IMR-90 (cell line): ENCODE data around the gene PIPOX. TPM values are rescaled to one million over a fixed set of nuclear protein-coding genes. Genes with fewer than 3 reads are reported as not detected.

Experiments used
- ATAC-seq: fragments of 200-7000 bp; cut with Tn5 transposase; 2 replicates; pipeline ENCODE4 v1.9.1; 2020; ENCODE audit warnings: low read depth, mild to moderate bottlenecking, moderate library complexity
- BruUV-seq: library from RNA; stranded (reverse); fragments of 400-500 nt; replicated peaks from 2 replicates; lab custom pipeline; 2021; lab: Mats Ljungman, UMichigan
- CTCF ChIA-PET: fragments of 300-600 bp; formaldehyde crosslinking; extraction: SDS; loops from one replicate; lab custom pipeline; 2021; ENCODE audit warnings: antibody characterized with exemption; lab: Yijun Ruan, JAX
- POLR2A ChIA-PET: fragments of 300-600 bp; sonication (Branson Sonifier 250); formaldehyde crosslinking; loops from one replicate; lab custom pipeline; 2022; ENCODE audit warnings: antibody characterized with exemption; ENCODE audit not compliant: unreplicated experiment; lab: Charles Lee
- DNase-seq: peaks from one replicate; pipeline ENCODE4 v3.0.0; 2013
- H2AFZ ChIP-seq: replicated peaks from 2 replicates; pipeline ENCODE3; 2013; ENCODE audit warnings: low read length, mild to moderate bottlenecking; ENCODE audit not compliant: poor library complexity
- H2AK5ac ChIP-seq: 2 replicates; pipeline ENCODE4 v1.6.1; 2013; ENCODE audit warnings: low read depth, low read length, inconsistent platforms
- H2AK9ac ChIP-seq: replicated peaks from 2 replicates; pipeline ENCODE3; 2013; ENCODE audit warnings: mild to moderate bottlenecking, low read depth, low read length, moderate library complexity; ENCODE audit not compliant: poor library complexity
- H2BK120ac ChIP-seq: 2 replicates; pipeline ENCODE4 v1.6.1; 2013; ENCODE audit warnings: low read depth, low read length, inconsistent platforms
- H2BK15ac ChIP-seq: 3 replicates; pipeline ENCODE4 v1.6.1; 2013; ENCODE audit warnings: low read depth, low read length, inconsistent platforms
- H2BK20ac ChIP-seq: 2 replicates; pipeline ENCODE4 v1.6.1; 2013; ENCODE audit warnings: low read depth, mild to moderate bottlenecking, inconsistent platforms, low read length, moderate library complexity
- H2BK5ac ChIP-seq: 2 replicates; pipeline ENCODE4 v1.6.1; 2013; ENCODE audit warnings: mild to moderate bottlenecking, low read depth, low read length, inconsistent platforms; ENCODE audit not compliant: poor library complexity, severe bottlenecking
- H3K14ac ChIP-seq: replicated peaks from 2 replicates; pipeline ENCODE4 v1.6.1; 2013; ENCODE audit warnings: low read depth, low read length, inconsistent platforms
- H3K18ac ChIP-seq: 2 replicates; pipeline ENCODE4 v1.6.1; 2013; ENCODE audit warnings: low read depth, low read length, control low read depth
- H3K23ac ChIP-seq: 2 replicates; pipeline ENCODE4 v1.6.1; 2013; ENCODE audit warnings: low read depth, low read length, inconsistent platforms
- H3K27ac ChIP-seq: 2 replicates; pipeline ENCODE4 v1.5.1; 2013; ENCODE audit warnings: mild to moderate bottlenecking, control low read depth, low read length; ENCODE audit not compliant: insufficient read depth
- H3K27me3 ChIP-seq: 2 replicates; pipeline ENCODE4 v1.6.1; 2013; ENCODE audit warnings: low read length; ENCODE audit not compliant: control insufficient read depth, insufficient read depth
- H3K36me3 ChIP-seq: 2 replicates; pipeline ENCODE4 v1.6.1; 2013; ENCODE audit warnings: low read length, mixed read lengths; ENCODE audit not compliant: control insufficient read depth, insufficient read depth
- H3K4ac ChIP-seq: 2 replicates; pipeline ENCODE4 v1.6.1; 2013; ENCODE audit warnings: low read depth, low read length, inconsistent platforms
- H3K4me1 ChIP-seq: 2 replicates; pipeline ENCODE4 v1.6.1; 2013; ENCODE audit warnings: low read length, mixed read lengths; ENCODE audit not compliant: control insufficient read depth, insufficient read depth
- H3K4me2 ChIP-seq: 2 replicates; pipeline ENCODE4 v1.6.1; 2013; ENCODE audit warnings: low read depth, mild to moderate bottlenecking, control low read depth, low read length, moderate library complexity
- H3K4me3 ChIP-seq: 2 replicates; pipeline ENCODE4 v1.5.1; 2013; ENCODE audit warnings: low read depth, mild to moderate bottlenecking, control low read depth, low read length, moderate library complexity; ENCODE audit not compliant: insufficient read depth
- H3K56ac ChIP-seq: 2 replicates; pipeline ENCODE4 v1.6.1; 2013; ENCODE audit warnings: low read length, inconsistent platforms; ENCODE audit not compliant: insufficient read depth; ENCODE audit errors: extremely low read depth
- H3K79me1 ChIP-seq, 2 experiments: 2 replicates each; pipeline ENCODE4 v1.6.1; 2013; ENCODE audit warnings: low read length in 2 of 2, inconsistent platforms in 1 of 2, low read depth in 1 of 2
- H3K9ac ChIP-seq: 2 replicates; pipeline ENCODE4 v1.6.1; 2013; ENCODE audit warnings: low read depth, low read length, control low read depth
- H3K9me1 ChIP-seq: 2 replicates; pipeline ENCODE4 v1.6.1; 2013; ENCODE audit warnings: low read length, inconsistent platforms; ENCODE audit not compliant: insufficient read depth
- H3K9me3 ChIP-seq: 2 replicates; pipeline ENCODE4 v1.6.1; 2013; ENCODE audit warnings: low read length; ENCODE audit not compliant: control insufficient read depth, insufficient read depth
- H4K20me1 ChIP-seq: 2 replicates; pipeline ENCODE4 v1.6.1; 2013; ENCODE audit warnings: low read length, inconsistent platforms; ENCODE audit not compliant: insufficient read depth
- H4K5ac ChIP-seq: 2 replicates; pipeline ENCODE4 v1.6.1; 2013; ENCODE audit warnings: mild to moderate bottlenecking, low read depth, low read length, control low read depth
- H4K8ac ChIP-seq, 2 experiments: 2 replicates each; pipeline ENCODE4 v1.6.1; 2013; ENCODE audit warnings: low read depth in 2 of 2, low read length in 2 of 2, control low read depth in 1 of 2, inconsistent platforms in 1 of 2
- H4K91ac ChIP-seq: 2 replicates; pipeline ENCODE4 v1.6.1; 2013; ENCODE audit warnings: low read depth, low read length, inconsistent platforms; ENCODE audit not compliant: insufficient read depth
- BHLHE40 ChIP-seq: fragments of 150-350 bp; IDR thresholded peaks from 2 replicates; pipeline ENCODE4 v1.6.1; 2016; ENCODE audit warnings: mild to moderate bottlenecking, low read depth, low read length
- CEBPB ChIP-seq: IDR thresholded peaks from 2 replicates; pipeline ENCODE4 v1.6.1; 2012; ENCODE audit warnings: low read depth, low read length, improper control_type of control experiment
- CHD1 ChIP-seq: IDR thresholded peaks from 2 replicates; pipeline ENCODE4 v1.6.1; 2012; ENCODE audit warnings: low read depth, low read length, improper control_type of control experiment
- FOS ChIP-seq: fragments of 150-350 bp; IDR thresholded peaks from 2 replicates; pipeline ENCODE4 v1.6.1; 2016; ENCODE audit warnings: low read depth, low read length
- MAZ ChIP-seq: IDR thresholded peaks from 2 replicates; pipeline ENCODE4 v1.6.1; 2012; ENCODE audit warnings: low read depth, mild to moderate bottlenecking, low read length, improper control_type of control experiment, moderate library complexity, borderline replicate concordance
- NFE2L2 ChIP-seq: fragments of 150-350 bp; IDR thresholded peaks from 2 replicates; pipeline ENCODE4 v1.6.1; 2016; ENCODE audit warnings: low read depth, mild to moderate bottlenecking, low read length
- POLR2A ChIP-seq: IDR thresholded peaks from 2 replicates; pipeline ENCODE4 v1.6.1; 2012; ENCODE audit warnings: mild to moderate bottlenecking, low read depth, low read length
- RCOR1 ChIP-seq: IDR thresholded peaks from 2 replicates; pipeline ENCODE4 v1.6.1; 2012; ENCODE audit warnings: mild to moderate bottlenecking, low read length, improper control_type of control experiment; ENCODE audit not compliant: insufficient replicate concordance
- RFX5 ChIP-seq: IDR thresholded peaks from 2 replicates; pipeline ENCODE4 v1.8.0; 2012; ENCODE audit warnings: low read depth, mild to moderate bottlenecking, low read length, moderate library complexity
- SMC3 ChIP-seq: fragments of 150-350 bp; IDR thresholded peaks from 2 replicates; pipeline ENCODE4 v1.6.1; 2016; ENCODE audit warnings: low read depth, mild to moderate bottlenecking, antibody characterized with exemption, low read length, moderate library complexity
- WGBS, 2 experiments: methylation state at CpG; one replicate each; pipeline versions ENCODE4 v1.1.5 to v1.1.7; 2013; ENCODE audit warnings: missing lambda C conversion rate in 2 of 2; ENCODE audit not compliant: insufficient read length in 1 of 2; ENCODE audit errors: extremely low coverage in 2 of 2; 5-methylcytosine and 5-hydroxymethylcytosine counted together
- dilution Hi-C: fragments of 300-500 bp; cut with HindIII; formaldehyde crosslinking; loops from one replicate; pipeline ENCODE4 v1.14.3; 2018; ENCODE audit warnings: low sequenced_read_pairs; ENCODE audit not compliant: unreplicated experiment
- in situ Hi-C: fragments of 300-500 bp; cut with MboI; formaldehyde crosslinking; loops from 3 replicates; pipeline ENCODE4 v1.14.3; 2019; ENCODE audit warnings: low sequenced_read_pairs, inconsistent platforms, mixed read lengths
- intact Hi-C: fragments of 100-400 bp; cut with micrococcal nuclease; formaldehyde crosslinking; loops from 2 replicates; pipeline ENCODE4 v1.10.0; 2022
- polyA plus RNA-seq, 3 experiments: library from polyadenylated mRNA; depleted of rRNA; stranded (reverse); fragments of >200 nt; gene quantifications; 2 replicates each; pipeline ENCODE4 v1.2.3, GENCODE V29; 2012; ENCODE audit warnings: low replicate concordance in 1 of 3
- total RNA-seq: library from RNA; depleted of rRNA; stranded (reverse); fragments of >200 nt; gene quantifications from 2 replicates; pipeline ENCODE4 v1.2.3, GENCODE V29; 2012

Gene PIPOX
- total and polyA plus RNA-seq, 2 of the 4 experiments (the other 2 are of a cell fraction), result 0.43 to 1.3 TPM

- no peak overlapping the region for H3K18ac ChIP-seq
- ChIA-PET POLR2A (no interaction called here), CTCF (no interaction called here)
- no peak for TF ChIP-seq CHD1
- TF ChIP-seq NFE2L2, result no peak
- no peak for TF ChIP-seq POLR2A
- no peak for TF ChIP-seq RFX5
- no peak for TF ChIP-seq BHLHE40
- TF ChIP-seq FOS, result no peak
- no peak for TF ChIP-seq RCOR1
- TF ChIP-seq SMC3, result no peak
- no peak for TF ChIP-seq CEBPB
- TF ChIP-seq MAZ, result no peak
- H2AK5ac ChIP-seq, result no peak overlapping the region
- BruUV-seq, result no TSS peak
- H2BK120ac ChIP-seq, result no peak overlapping the region
- WGBS, 2 experiments, result 97% methylated on average over 6 of the region's 33 CpGs; no CpG with 5 or more reads in 1 of the 2 experiments
- H3K27ac ChIP-seq, result no peak overlapping the region
- H2BK5ac ChIP-seq, result no peak overlapping the region
- no peaks in the 10 kb centered on the region; the same call in 1 of the 2 replicates for H3K4me1 ChIP-seq
- no peak for ATAC-seq
- H3K4me3 ChIP-seq, result no peak overlapping the region
- H4K8ac ChIP-seq, result no peak overlapping the region
- H3K79me1 ChIP-seq, result no peaks in the 10 kb centered on the region
- in situ Hi-C loops, result no loop called here
- H3K4ac ChIP-seq, result no peak overlapping the region
- H3K36me3 ChIP-seq, result peaks cover 43% of the 10 kb centered on the region
- dilution Hi-C loops, result no loop called here
- H2AFZ ChIP-seq, result no peak overlapping the region
- H3K14ac ChIP-seq, result no peak overlapping the region
- no peak for DNase-seq
- H3K4me2 ChIP-seq, result no peak overlapping the region
- no peak overlapping the region for H3K23ac ChIP-seq
- no peak overlapping the region for H3K56ac ChIP-seq
- no peaks in the 10 kb centered on the region for H3K27me3 ChIP-seq
- H3K9me3 ChIP-seq, result no peaks in the 10 kb centered on the region
- H4K20me1 ChIP-seq, result no peaks in the 10 kb centered on the region; the same call in 1 of the 2 replicates
- intact Hi-C loops, result no loop called here
- H3K9ac ChIP-seq, result no peak overlapping the region
- H4K5ac ChIP-seq, result no peak overlapping the region
- no peak overlapping the region for H2BK15ac ChIP-seq
- peaks cover 6% of the 10 kb centered on the region; the same call in 1 of the 2 replicates for H3K9me1 ChIP-seq
- no peak overlapping the region for H2AK9ac ChIP-seq
- no peak overlapping the region for H2BK20ac ChIP-seq
- H4K91ac ChIP-seq, result no peak overlapping the region
Measured at GRCh38 chr17:29080323-29080722, 37.4 kb downstream of the PIPOX start.
